LHCN-M2 (cell line): ENCODE measurements around the gene CD177. TPM values are rescaled to one million over a fixed set of nuclear protein-coding genes. Genes with fewer than 3 reads are reported as not detected.
"Not testable (repeated sequence)": the region's sequence is repeated elsewhere in the genome, so short reads cannot be mapped to it uniquely, and the experiment has no call there.

ENCODE experiments used
- DNase-seq: peaks from one replicate; pipeline ENCODE4 v3.0.0-alpha.2; 2012; ENCODE audit warnings: low read depth
- total RNA-seq: library from RNA; depleted of rRNA; stranded (reverse); fragments of >200 nt; gene quantifications from 2 replicates; pipeline ENCODE4 v1.2.3, GENCODE V29; 2014

Gene CD177
- total RNA-seq, 1 experiment from 2014 or later, result not detected

- no peak for DNase-seq
Observed at GRCh38 chr19:43332058-43332922, 21.2 kb upstream of the CD177 start.

DNA sequence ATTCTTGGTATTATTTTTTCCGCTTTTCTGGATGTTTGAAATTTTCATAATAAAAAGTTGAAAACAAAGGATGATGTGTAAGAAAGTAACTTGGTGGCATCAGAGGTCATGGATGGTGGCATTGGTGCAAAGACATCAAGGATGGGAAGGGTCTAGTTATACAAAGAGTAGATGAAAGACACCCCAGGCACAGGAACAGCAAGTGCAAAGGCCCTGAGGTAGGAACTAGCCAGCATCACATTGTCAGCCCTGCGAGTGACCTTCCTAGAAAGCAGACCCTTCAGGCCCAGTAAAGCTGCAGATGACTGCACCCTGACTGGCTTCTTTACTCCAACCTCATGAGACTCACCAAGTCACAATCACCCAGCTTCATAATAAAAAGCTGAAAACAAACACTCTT lies 17.0 kb upstream of the CD177 start:
- not testable (repeated sequence) for DNase-seq

DNA sequence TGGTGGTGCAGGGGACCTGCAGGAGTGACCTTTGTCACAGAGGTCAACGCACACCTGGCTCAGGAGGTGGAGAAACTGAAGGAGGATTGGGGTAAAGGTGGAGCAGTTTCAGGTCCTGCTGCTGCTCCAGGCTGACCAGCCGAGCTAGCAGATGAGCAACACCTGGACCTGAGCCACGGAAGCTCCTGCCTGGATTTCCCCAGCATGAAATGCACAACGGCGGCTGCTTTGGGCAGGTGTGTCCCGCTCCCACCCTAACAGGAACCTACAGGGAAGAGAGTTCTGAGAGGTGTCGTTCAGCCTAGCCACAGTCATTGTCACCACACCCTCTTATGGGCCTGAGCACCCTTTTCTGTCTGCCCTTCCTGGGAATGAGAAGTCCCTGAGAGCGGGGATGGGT lies 15.7 kb upstream of the CD177 start:
- DNase-seq, result no peak

DNA sequence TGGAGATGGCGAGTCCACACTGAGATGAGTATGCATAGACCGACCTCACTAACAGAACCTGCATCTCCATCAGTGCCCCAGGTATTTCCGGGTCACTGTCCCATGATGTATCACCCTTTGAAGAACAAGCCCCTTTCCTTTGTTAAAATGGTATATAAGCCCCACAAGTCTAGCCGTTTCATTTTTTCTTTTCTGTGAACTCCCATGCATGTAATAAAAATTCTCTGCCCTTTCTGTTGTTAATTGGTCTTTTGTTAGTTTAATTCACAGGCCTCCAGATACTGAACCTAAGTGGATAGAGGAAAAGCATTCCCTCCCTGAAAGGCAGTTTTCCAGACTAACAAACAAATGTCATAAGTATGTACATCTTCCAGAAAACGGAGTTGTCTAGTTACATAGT lies 15.0 kb upstream of the CD177 start:
- DNase-seq, result no peak

- DNase-seq, result not testable (repeated sequence)
Observed at GRCh38 chr19:43339243-43339930, 14.1 kb upstream of the CD177 start.

- DNase-seq, result not testable (repeated sequence)
Observed at GRCh38 chr19:43340101-43340500, 13.4 kb upstream of the CD177 start.

GRCh38 chr19:43341098-43341497 lies 12.4 kb upstream of the CD177 start:
- DNase-seq, result not testable (repeated sequence)

DNA sequence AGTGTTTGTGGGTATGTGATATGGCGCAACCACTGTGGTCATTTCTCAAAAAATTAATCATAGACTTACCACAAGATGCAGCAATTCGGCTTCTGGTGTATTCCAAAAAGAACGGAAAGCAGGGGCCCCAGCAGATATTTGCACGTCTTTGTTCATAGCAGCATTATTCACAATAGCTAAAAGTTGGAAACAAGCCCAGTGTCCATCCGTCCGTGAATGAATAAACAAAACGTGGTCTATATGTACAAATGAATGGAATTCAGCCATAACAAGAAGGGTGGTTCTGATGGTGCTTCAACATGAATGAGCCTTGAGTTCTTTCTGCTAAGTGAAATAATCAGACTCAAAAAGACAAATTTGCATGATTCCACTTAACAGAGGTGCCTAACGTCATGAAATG lies 11.4 kb upstream of the CD177 start:
- not testable (repeated sequence) for DNase-seq

- DNase-seq, result not testable (repeated sequence)
Observed at GRCh38 chr19:43344347-43344925, 9.1 kb upstream of the CD177 start.

DNA sequence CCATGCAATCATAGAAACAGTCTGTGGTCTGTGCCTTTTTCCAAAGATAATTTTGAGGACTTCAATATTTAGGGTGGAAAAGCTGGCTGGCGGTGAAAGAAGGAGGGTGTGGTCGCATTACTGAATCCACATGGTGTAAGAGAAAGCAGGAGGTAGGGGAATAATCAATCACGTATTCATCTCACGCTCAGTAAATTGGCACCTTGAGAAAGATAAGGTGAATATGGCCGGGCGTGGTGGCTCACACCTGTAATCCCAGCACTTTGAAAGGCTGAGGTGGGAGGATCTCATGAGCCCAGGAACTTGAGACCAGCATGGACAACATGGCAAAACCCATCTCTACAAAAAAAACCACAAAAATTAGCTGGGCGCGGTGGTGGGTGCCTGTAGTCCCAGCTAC lies 3.7 kb upstream of the CD177 start:
- not testable (repeated sequence) for DNase-seq

GRCh38 chr19:43351998-43352746 lies 1.3 kb upstream of the CD177 start:
- no peak for DNase-seq

DNA sequence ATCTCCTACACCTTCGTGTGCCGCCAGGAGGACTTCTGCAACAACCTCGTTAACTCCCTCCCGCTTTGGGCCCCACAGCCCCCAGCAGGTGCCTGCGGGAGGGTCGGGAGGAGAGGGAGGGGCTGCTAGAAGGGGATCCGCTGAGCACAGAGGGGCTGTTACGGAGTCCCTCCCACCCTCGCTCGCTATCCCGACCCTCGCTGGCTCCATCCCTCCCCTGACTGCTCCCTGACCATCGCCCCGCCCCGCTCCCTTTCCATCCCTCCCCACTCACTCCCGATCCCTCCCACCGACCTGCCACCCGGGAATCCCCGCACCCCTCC lies 780 bp downstream of the CD177 start:
- DNase-seq, result no peak

GRCh38 chr19:43356749-43357148 lies 3.3 kb downstream of the CD177 start:
- DNase-seq, result not testable (repeated sequence)

DNA sequence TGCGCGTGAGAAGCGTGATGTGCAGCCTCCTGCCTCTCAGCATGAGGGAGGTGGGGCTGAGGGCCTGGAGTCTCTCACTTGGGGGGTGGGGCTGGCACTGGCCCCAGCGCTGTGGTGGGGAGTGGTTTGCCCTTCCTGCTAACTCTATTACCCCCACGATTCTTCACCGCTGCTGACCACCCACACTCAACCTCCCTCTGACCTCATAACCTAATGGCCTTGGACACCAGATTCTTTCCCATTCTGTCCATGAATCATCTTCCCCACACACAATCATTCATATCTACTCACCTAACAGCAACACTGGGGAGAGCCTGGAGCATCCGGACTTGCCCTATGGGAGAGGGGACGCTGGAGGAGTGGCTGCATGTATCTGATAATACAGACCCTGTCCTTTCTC lies 8.7 kb downstream of the CD177 start:
- DNase-seq, result peak; percentile 4

DNA sequence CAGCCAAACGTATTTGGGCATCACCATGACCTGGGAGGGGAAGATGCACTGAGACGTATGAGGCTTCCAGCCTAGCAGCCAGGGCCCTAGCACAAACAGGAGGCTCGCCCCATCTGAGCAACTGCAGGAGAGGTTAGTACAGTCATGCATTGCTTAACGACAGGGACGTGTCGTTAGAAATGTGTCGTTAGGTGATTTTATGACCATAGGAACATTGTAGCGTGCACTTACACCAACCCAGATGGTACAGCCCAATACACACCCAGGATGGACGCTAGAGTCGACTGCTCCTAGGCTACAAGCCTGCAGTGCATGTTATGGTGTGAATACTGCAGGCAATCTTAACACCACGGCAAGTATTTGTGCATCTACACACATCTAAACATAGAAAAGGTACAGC lies 9.3 kb downstream of the CD177 start:
- DNase-seq, result no peak

DNA sequence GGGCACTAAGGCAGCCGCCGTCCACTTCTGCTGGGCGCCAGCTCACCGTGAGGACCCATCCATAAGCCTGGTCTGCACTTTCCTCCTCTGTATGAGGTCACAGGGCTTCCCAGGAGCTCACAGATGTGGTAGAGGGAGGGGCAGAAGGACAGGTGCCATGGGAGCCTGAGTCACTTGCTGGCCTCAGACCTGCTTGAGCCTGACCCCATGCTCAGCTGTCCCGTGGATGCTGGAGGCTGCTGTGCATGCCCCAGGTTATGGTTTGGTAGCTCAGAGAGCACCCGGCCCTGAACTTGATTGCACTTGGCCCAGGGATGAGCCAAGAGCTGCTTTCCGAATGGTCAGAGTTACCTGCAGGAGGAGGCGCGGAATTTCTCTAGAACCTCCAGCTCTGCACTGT lies 12.2 kb downstream of the CD177 start:
- DNase-seq, result not testable (repeated sequence)

GRCh38 chr19:43367822-43368221 lies 14.3 kb downstream of the CD177 start:
- no peak for DNase-seq

GRCh38 chr19:43368897-43369296 lies 15.4 kb downstream of the CD177 start:
- not testable (repeated sequence) for DNase-seq

- no peak for DNase-seq
Observed at GRCh38 chr19:43371909-43372308, 18.4 kb downstream of the CD177 start.

DNA sequence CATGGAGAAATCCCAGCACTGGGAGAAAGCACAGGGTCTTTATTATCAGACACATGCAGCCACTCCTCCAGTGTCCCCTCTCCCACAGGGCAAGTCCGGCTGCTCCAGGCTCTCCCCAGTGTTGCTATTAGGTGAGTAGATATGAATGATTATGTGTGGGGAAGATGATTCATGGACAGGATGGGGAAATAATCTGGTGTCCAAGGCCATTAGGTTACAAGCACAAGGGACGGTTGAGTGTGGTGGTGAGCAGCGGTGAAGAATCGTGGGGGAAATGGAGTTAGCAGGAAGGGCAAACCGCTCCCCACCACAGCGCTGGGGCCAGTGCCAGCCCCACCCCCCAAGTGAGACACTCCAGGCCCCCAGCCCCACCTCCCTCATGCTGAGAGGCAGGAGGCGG lies 19.0 kb downstream of the CD177 start:
- no peak for DNase-seq

GRCh38 chr19:43377624-43378023 lies 24.1 kb downstream of the CD177 start:
- not testable (repeated sequence) for DNase-seq

GRCh38 chr19:43380008-43380407 lies 26.5 kb downstream of the CD177 start:
- DNase-seq, result no peak
